Thymus (tissue), 14 donors: Measurements from ENCODE around the gene PAOX. TPM values are rescaled to one million over a fixed set of nuclear protein-coding genes. Genes with fewer than 3 reads are reported as not detected.

Source experiments
- DNase-seq, 9 donors: peaks; one replicate each; pipeline ENCODE4 v3.0.0-alpha.2; 2013; ENCODE audit warnings: low spot score in 9 of 9, low read depth in 6 of 9, missing footprints in 1 of 9
- H3K27ac ChIP-seq, 2 donors: one replicate each; pipeline ENCODE4 v1.5.1; 2013; ENCODE audit warnings: control low read depth in 1 of 2, low read depth in 1 of 2, low read length in 1 of 2, mild to moderate bottlenecking in 1 of 2, moderate library complexity in 1 of 2
- H3K27me3 ChIP-seq, 2 donors: one replicate each; pipeline ENCODE4 v1.5.1; 2013; ENCODE audit warnings: low read length in 1 of 2; ENCODE audit not compliant: control insufficient read depth in 2 of 2, insufficient read depth in 1 of 2
- H3K36me3 ChIP-seq, 2 donors: one replicate each; pipeline ENCODE4 v1.5.1; 2013; ENCODE audit warnings: low read length in 1 of 2, mild to moderate bottlenecking in 1 of 2, moderate library complexity in 1 of 2; ENCODE audit not compliant: control insufficient read depth in 2 of 2, insufficient read depth in 2 of 2
- H3K4me1 ChIP-seq, 2 donors: one replicate each; pipeline ENCODE4 v1.5.1; 2013; ENCODE audit warnings: low read length in 2 of 2; ENCODE audit not compliant: control insufficient read depth in 2 of 2, insufficient read depth in 2 of 2
- H3K4me3 ChIP-seq, 2 donors: one replicate each; pipeline ENCODE4 v1.5.1; 2013; ENCODE audit warnings: low read length in 2 of 2, control low read depth in 1 of 2, mild to moderate bottlenecking in 1 of 2
- H3K9me3 ChIP-seq, 2 donors: one replicate each; pipeline ENCODE4 v1.5.1; 2013; ENCODE audit warnings: low read length in 1 of 2, mild to moderate bottlenecking in 1 of 2; ENCODE audit not compliant: control insufficient read depth in 2 of 2, insufficient read depth in 1 of 2
- WGBS: extraction: QIAGEN DNeasy Blood & Tissue Kit; methylation state at CpG from one replicate; pipeline ENCODE4 v1.1.7; 2013; 5-methylcytosine and 5-hydroxymethylcytosine counted together
- long read RNA-seq, 10 donors: transcript quantifications; one replicate each; lab custom pipeline, GENCODE V29; 2026
- polyA plus RNA-seq: library from polyadenylated mRNA; stranded (reverse); fragments of 200-250 nt; gene quantifications from one replicate; pipeline ENCODE4 v1.2.3, GENCODE V29; 2013
- total RNA-seq: library from RNA; stranded (reverse); fragments of 120-200 nt; gene quantifications from one replicate; pipeline ENCODE4 v1.2.4, GENCODE V29; 2013
- donor health status: healthy.

Gene PAOX
- 2.9 TPM for total RNA-seq
- 6.5 TPM for polyA plus RNA-seq
- long read RNA-seq, donor 1, result 0 reads
- long read RNA-seq, donor 2, result 0 reads
- long read RNA-seq, donor 3, partial matches to known transcripts, result 0 of 1 reads
- long read RNA-seq, donor 3, other reads (novel, unspliced or antisense), result 0 of 1 reads
- long read RNA-seq, donor 4, result 0 reads
- long read RNA-seq, donor 5, partial matches to known transcripts, result 0 of 2 reads
- long read RNA-seq, donor 5, other reads (novel, unspliced or antisense), result 0 of 2 reads
- long read RNA-seq, donor 6, partial matches to known transcripts, result 0 of 2 reads
- long read RNA-seq, donor 6, other reads (novel, unspliced or antisense), result 0 of 2 reads
- long read RNA-seq, donor 7, result 0 reads
- long read RNA-seq, donor 8, result 0 reads
- long read RNA-seq, donor 9, partial matches to known transcripts, result 0 of 1 reads
- long read RNA-seq, donor 9, other reads (novel, unspliced or antisense), result 0 of 1 reads
- long read RNA-seq, donor 10, result 0 reads

- peak in 3 of 9 donors; percentile 27 to 47 (median 37) for DNase-seq
- 9% methylated on average over 65 of the region's 78 CpGs for WGBS
Observed at GRCh38 chr10:133379152-133379800, at the start of gene PAOX. Gene PAOX (plus strand): TSS chr10:133379262. CDS start chr10:133379317, 55 bp downstream.

GRCh38 chr10:133329491-133330202, 49.4 kb upstream of the PAOX start:
- H3K9me3 ChIP-seq, result peaks cover 2 to 3% of the 10 kb centered on the region in 2 donors
- H3K27ac ChIP-seq, result no peak overlapping the region
- peak in 8 of 9 donors; percentile 59 to 92 (median 82) for DNase-seq
- H3K4me3 ChIP-seq, result no peak overlapping the region
- H3K27me3 ChIP-seq, result peaks cover 63 to 89% of the 10 kb centered on the region in 2 donors
- 12% methylated on average over 37 of the region's 37 CpGs for WGBS
- H3K36me3 ChIP-seq, result no peaks in the 10 kb centered on the region
- peaks cover 3 to 9% of the 10 kb centered on the region in 2 donors for H3K4me1 ChIP-seq

More at GRCh38 chr10:133379152-133379800, at the start of gene PAOX:
- peaks cover 10 to 51% of the 10 kb centered on the region in 2 donors for H3K27me3 ChIP-seq
- peak within 1 kb of the TSS; percentile 56 to 75 for H3K4me3 ChIP-seq
- peak within 1 kb of the TSS in 1 of 2 donors; percentile 62 for H3K27ac ChIP-seq
- peaks cover 3 to 11% of the 10 kb centered on the region in 2 donors for H3K4me1 ChIP-seq
- no peaks in the 10 kb centered on the region for H3K9me3 ChIP-seq
- no peaks in the 10 kb centered on the region for H3K36me3 ChIP-seq

- Histone ChIP-seq H3K27me3 (peaks cover 52 to 90% of the 10 kb centered on the region in 2 donors), H3K36me3 (no peaks in the 10 kb centered on the region), H3K4me3 (no peak overlapping the region), H3K27ac (no peak overlapping the region), H3K9me3 (peaks cover 9 to 13% of the 10 kb centered on the region in 2 donors), H3K4me1 (peaks cover 8 to 19% of the 10 kb centered on the region in 2 donors)
- 84% methylated on average over 30 of the region's 30 CpGs for WGBS
- no peak for DNase-seq
Observed at GRCh38 chr10:133332936-133333699, 45.9 kb upstream of the PAOX start.

GRCh38 chr10:133334503-133335245, 44.4 kb upstream of the PAOX start:
- Histone ChIP-seq H3K27ac (no peak overlapping the region), H3K27me3 (peaks cover 39 to 83% of the 10 kb centered on the region in 2 donors), H3K4me1 (peaks cover 8 to 19% of the 10 kb centered on the region in 2 donors), H3K4me3 (peak overlapping the region in 1 of 2 donors; percentile 40), H3K9me3 (peaks cover 9 to 13% of the 10 kb centered on the region in 2 donors), H3K36me3 (no peaks in the 10 kb centered on the region)
- 21% methylated on average over 51 of the region's 51 CpGs for WGBS
- no peak for DNase-seq

- Histone ChIP-seq H3K27ac (no peak overlapping the region), H3K27me3 (peaks cover 37 to 84% of the 10 kb centered on the region in 2 donors), H3K9me3 (peaks cover 9 to 13% of the 10 kb centered on the region in 2 donors), H3K4me3 (peak overlapping the region in 1 of 2 donors; percentile 40), H3K4me1 (peaks cover 8 to 16% of the 10 kb centered on the region in 2 donors), H3K36me3 (no peaks in the 10 kb centered on the region)
- peak in 3 of 9 donors; percentile 12 to 63 (median 56) for DNase-seq
- WGBS, result 3% methylated on average over 75 of the region's 75 CpGs
Observed at GRCh38 chr10:133335246-133336117, 43.6 kb upstream of the PAOX start.

GRCh38 chr10:133336118-133336576, 42.9 kb upstream of the PAOX start:
- peaks cover 8 to 16% of the 10 kb centered on the region in 2 donors for H3K4me1 ChIP-seq
- 7% methylated on average over 41 of the region's 41 CpGs for WGBS
- peaks cover 38 to 81% of the 10 kb centered on the region in 2 donors for H3K27me3 ChIP-seq
- H3K36me3 ChIP-seq, result no peaks in the 10 kb centered on the region
- DNase-seq, result no peak
- H3K9me3 ChIP-seq, result peaks cover 9 to 13% of the 10 kb centered on the region in 2 donors
- no peak overlapping the region for H3K27ac ChIP-seq
- peak overlapping the region in 1 of 2 donors; percentile 40 for H3K4me3 ChIP-seq

- peak in 7 of 9 donors; percentile 41 to 79 (median 50) for DNase-seq
- WGBS, result 15% methylated on average over 63 of the region's 63 CpGs
Observed at GRCh38 chr10:133336577-133337369, 42.3 kb upstream of the PAOX start, which contains the start of gene CALY. Gene CALY (minus strand): TSS chr10:133336896. CDS start chr10:133328989, 7,907 bp downstream.

More at GRCh38 chr10:133336577-133337369, 42.3 kb upstream of the PAOX start, which contains the start of gene CALY:
- peaks cover 9 to 13% of the 10 kb centered on the region in 2 donors for H3K9me3 ChIP-seq
- H3K27ac ChIP-seq, result no peak within 1 kb of the TSS
- peak within 1 kb of the TSS in 1 of 2 donors; percentile 40 for H3K4me3 ChIP-seq
- H3K27me3 ChIP-seq, result peaks cover 38 to 82% of the 10 kb centered on the region in 2 donors
- H3K36me3 ChIP-seq, result no peaks in the 10 kb centered on the region
- peaks cover 8 to 16% of the 10 kb centered on the region in 2 donors for H3K4me1 ChIP-seq
